ENCODE measurements around the gene ADARB2.

The ADARB2 gene

GRCh38 chr10:1157615-1157933, 579.8 kb downstream of the ADARB2 start:
- DNase-seq, result no peak
- Histone ChIP-seq H3K4me3 (ENCODE audit: low read depth, low read length) (no peak overlapping the region), H3K4me1 (no peaks in the 10 kb centered on the region), H3K36me3 (no peaks in the 10 kb centered on the region), H3K27me3 (no peaks in the 10 kb centered on the region), H3K9me3 (no peaks in the 10 kb centered on the region)
- TF ChIP-seq, protein P1, sequence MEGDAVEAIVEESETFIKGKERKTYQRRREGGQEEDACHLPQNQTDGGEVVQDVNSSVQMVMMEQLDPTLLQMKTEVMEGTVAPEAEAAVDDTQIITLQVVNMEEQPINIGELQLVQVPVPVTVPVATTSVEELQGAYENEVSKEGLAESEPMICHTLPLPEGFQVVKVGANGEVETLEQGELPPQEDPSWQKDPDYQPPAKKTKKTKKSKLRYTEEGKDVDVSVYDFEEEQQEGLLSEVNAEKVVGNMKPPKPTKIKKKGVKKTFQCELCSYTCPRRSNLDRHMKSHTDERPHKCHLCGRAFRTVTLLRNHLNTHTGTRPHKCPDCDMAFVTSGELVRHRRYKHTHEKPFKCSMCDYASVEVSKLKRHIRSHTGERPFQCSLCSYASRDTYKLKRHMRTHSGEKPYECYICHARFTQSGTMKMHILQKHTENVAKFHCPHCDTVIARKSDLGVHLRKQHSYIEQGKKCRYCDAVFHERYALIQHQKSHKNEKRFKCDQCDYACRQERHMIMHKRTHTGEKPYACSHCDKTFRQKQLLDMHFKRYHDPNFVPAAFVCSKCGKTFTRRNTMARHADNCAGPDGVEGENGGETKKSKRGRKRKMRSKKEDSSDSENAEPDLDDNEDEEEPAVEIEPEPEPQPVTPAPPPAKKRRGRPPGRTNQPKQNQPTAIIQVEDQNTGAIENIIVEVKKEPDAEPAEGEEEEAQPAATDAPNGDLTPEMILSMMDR (IDR thresholded peaks at IDR 0.05; ENCODE audit: low read depth, low read length), result no peak

DNA sequence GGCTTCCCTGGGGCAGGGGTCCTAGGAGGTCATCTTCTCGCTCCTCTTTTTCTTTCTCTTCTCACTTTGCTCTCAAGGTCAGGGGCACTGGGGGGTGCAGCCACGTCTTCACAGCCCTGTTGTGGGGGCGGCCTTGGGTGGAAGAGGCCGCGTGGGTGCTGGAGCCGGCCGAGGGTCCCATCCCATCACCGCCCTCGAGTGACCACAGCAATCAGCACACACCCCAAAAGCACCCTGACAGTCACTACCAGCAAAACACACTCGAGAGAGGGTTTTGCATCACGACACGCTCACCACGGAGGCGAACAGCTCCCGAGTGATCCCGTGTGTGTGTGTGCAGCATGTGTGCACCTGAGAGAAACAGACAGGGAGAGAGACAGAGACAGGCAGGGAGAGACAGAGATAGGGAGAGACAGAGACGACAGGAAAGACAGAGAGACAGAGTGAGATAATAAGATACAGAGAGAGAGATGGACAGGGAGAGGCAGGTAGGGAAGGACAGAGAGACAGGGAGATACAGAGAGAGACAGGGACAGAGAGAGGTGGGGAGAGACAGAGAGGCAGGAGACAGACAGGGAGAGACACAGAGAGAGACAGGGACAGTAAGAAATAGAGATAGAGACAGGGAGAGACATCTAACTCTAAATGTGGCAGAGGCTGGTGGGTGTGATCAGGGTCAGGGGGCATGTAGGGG, 580.3 kb downstream of the ADARB2 start:
- H3K4me1 ChIP-seq, result no peaks in the 10 kb centered on the region
- DNase-seq, result no peak
- no peaks in the 10 kb centered on the region for H3K9me3 ChIP-seq
- H3K27me3 ChIP-seq, result no peaks in the 10 kb centered on the region
- TF ChIP-seq, protein P1 (IDR thresholded peaks at IDR 0.05; ENCODE audit: low read depth, low read length), result no peak
- no peak overlapping the region for H3K4me3 ChIP-seq (ENCODE audit: low read depth, low read length)
- H3K36me3 ChIP-seq, result no peaks in the 10 kb centered on the region

DNA sequence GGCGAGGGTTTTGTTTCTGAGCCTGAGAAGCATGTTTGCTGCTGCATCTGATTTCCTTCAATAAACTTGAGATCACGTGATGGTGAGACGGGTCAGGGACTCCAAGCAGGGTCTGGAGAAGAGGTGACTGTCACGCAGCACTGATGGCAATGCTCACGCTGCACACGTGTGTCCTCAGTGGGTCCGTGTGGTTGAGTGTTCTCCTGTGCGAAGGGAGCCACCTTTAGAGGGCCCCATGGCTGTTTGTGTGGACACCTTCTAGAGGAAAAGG, 580.8 kb downstream of the ADARB2 start:
- TF ChIP-seq, protein P1 (IDR thresholded peaks at IDR 0.05; ENCODE audit: low read depth, low read length), result no peak
- Histone ChIP-seq H3K9me3 (no peaks in the 10 kb centered on the region), H3K27me3 (no peaks in the 10 kb centered on the region), H3K4me3 (ENCODE audit: low read depth, low read length) (no peak overlapping the region), H3K4me1 (no peaks in the 10 kb centered on the region), H3K36me3 (no peaks in the 10 kb centered on the region)
- DNase-seq, result no peak

DNA sequence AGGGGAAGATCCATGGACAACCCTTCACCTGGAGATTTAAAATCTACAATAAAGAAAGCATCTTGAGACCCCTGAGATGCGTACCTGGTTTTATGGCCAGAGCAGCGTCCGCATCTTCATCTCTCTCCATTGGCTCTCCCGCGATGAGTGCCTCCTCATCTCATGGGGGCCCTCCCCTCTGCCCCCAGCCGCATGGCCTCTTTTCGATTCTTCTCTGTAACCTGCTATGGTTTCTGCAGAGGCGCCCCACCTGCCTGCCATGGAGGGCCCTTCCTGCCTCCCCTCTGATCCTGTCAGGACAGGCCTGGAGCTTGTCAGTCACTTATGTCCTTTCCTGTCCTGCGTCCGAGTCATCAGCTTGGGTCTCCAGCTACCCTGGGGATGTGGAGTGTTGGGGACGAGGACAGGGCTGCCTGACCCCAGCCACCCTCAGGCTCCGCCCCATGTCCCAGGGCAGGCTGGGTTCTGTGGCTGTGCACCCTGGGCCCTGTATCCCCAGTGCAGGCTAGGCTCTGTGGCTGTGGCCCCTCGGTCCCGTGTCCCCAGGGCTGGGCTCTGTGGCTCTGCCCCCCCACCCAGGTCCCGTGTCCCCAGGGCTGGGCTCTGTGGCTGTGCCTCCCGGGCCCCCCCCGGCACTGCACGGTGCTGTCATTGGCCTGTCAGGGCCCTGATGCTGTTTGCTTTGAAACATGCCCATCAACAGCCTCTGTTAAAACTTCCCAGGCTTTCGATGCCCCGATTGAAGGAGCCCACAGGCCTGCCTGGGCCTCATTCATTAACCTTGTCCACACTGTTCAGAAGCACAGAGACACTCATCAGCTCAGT, 581.3 kb downstream of the ADARB2 start:
- TF ChIP-seq, protein P1 (IDR thresholded peaks at IDR 0.05; ENCODE audit: low read depth, low read length), result no peak
- Histone ChIP-seq H3K36me3 (no peaks in the 10 kb centered on the region), H3K4me1 (no peaks in the 10 kb centered on the region), H3K27me3 (no peaks in the 10 kb centered on the region), H3K4me3 (ENCODE audit: low read depth, low read length) (no peak overlapping the region), H3K9me3 (no peaks in the 10 kb centered on the region)
- DNase-seq, result no peak

DNA sequence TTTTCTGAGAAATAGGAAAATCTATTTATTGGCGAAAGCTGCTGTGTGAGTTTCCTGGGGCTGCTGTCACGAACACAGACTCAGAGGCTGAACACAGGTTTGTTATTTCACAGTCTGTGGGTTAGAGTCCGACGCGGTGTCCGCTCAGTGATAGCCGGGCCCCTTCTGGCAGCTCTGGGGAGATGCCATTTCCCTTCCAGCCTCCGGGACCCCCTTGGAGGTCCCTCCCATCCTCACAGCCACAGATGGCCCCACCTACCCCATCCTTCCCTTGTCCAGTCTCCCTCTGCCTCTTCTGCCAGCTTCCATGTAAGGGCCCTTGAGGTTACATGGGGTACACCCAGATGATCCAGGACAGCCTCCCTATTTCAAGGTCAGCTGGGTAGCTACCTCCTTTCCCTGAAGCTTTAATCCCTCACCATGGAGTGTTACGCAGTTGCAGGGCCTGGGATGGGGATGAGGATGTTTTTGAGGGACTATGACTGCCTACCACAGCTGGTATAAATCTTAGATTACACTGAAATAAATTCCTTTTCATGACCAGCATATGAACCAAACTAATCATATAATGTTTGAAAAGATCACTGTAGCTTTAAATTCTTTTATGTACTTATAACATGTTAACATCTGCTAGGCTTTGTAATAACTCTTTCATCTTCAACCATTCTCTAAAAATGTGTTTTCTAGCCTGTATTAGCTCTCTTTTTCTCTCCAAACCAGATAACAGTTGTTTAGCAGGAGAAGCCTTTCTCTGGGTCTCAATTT, 582.6 kb downstream of the ADARB2 start:
- Histone ChIP-seq H3K36me3 (no peaks in the 10 kb centered on the region), H3K9me3 (no peaks in the 10 kb centered on the region), H3K4me3 (ENCODE audit: low read depth, low read length) (no peak overlapping the region), H3K4me1 (peaks cover 8% of the 10 kb centered on the region), H3K27me3 (no peaks in the 10 kb centered on the region)
- no peak for DNase-seq
- TF ChIP-seq, protein P1 (IDR thresholded peaks at IDR 0.05; ENCODE audit: low read depth, low read length), result no peak

All from BE2C (cell line).